Activated CD8-positive, alpha-beta T cell treated with anti-CD3 and anti-CD28 coated beads for 36 hours (primary cell): ENCODE results near the gene PARVA. TPM values are rescaled to one million over a fixed set of nuclear protein-coding genes. Genes with fewer than 3 reads are reported as not detected.

ENCODE experiments used
- ATAC-seq: fragments of 200-7000 bp; cut with Tn5 transposase; one replicate; pipeline ENCODE4 v1.10.0; 2021; ENCODE audit warnings: mild to moderate bottlenecking, moderate library complexity
- CTCF ChIA-PET: fragments of 350-600 bp; sonication (Branson Sonifier 250); formaldehyde crosslinking; loops from one replicate; lab custom pipeline; 2021; ENCODE audit warnings: antibody characterized with exemption; lab: Charles Lee
- POLR2A ChIA-PET: fragments of 350-600 bp; sonication (Branson Sonifier 250); formaldehyde crosslinking; loops from one replicate; lab custom pipeline; 2021; ENCODE audit warnings: antibody characterized with exemption; lab: Charles Lee
- DNase-seq: peaks from one replicate; pipeline ENCODE4 v3.0.0-alpha.2; 2020
- H3K27ac Mint-ChIP-seq: one replicate; pipeline ENCODE4 v1.8.0; 2021; ENCODE audit warnings: mild to moderate bottlenecking, mixed read lengths
- H3K27me3 Mint-ChIP-seq: one replicate; pipeline ENCODE4 v1.8.0; 2021; ENCODE audit warnings: mixed read lengths
- H3K36me3 Mint-ChIP-seq: one replicate; pipeline ENCODE4 v1.8.0; 2021; ENCODE audit warnings: low read depth, mixed read lengths
- H3K4me1 Mint-ChIP-seq: one replicate; pipeline ENCODE4 v1.8.0; 2021; ENCODE audit warnings: low read depth, mixed read lengths
- H3K4me3 Mint-ChIP-seq: one replicate; pipeline ENCODE4 v1.8.0; 2021; ENCODE audit warnings: mild to moderate bottlenecking, moderate library complexity, mixed read lengths
- H3K9me3 Mint-ChIP-seq: one replicate; pipeline ENCODE4 v1.8.0; 2021; ENCODE audit warnings: mixed read lengths
- CTCF ChIP-seq: fragments of 200-600 bp; IDR thresholded peaks from one replicate; pipeline ENCODE4 v1.8.0; 2022; ENCODE audit warnings: antibody characterized with exemption, mild to moderate bottlenecking
- intact Hi-C: fragments of 100-400 bp; cut with micrococcal nuclease; formaldehyde crosslinking; loops from one replicate; pipeline ENCODE4 v1.10.0; 2022
- total RNA-seq, 2 experiments: library from RNA; stranded (reverse); gene quantifications; one replicate each; pipeline ENCODE4 v1.2.3, GENCODE V29; 2021

The PARVA gene
- total RNA-seq, 2 experiments from 2014 or later: not detected

- Mint-ChIP-seq H3K27ac (no peak overlapping the region), H3K27me3 (peaks cover 10% of the 10 kb centered on the region), H3K4me3 (no peak overlapping the region), H3K9me3 (no peaks in the 10 kb centered on the region), H3K36me3 (no peaks in the 10 kb centered on the region), H3K4me1 (no peaks in the 10 kb centered on the region)
- DNase-seq (no peak), ATAC-seq (no peak)
- intact Hi-C loops: no loop called here
- ChIA-PET CTCF (no interaction called here), POLR2A (no interaction called here)
- no peak for TF ChIP-seq CTCF
These were observed 183.5 kb downstream of the PARVA start for GRCh38 chr11:12560861-12561260.

DNA sequence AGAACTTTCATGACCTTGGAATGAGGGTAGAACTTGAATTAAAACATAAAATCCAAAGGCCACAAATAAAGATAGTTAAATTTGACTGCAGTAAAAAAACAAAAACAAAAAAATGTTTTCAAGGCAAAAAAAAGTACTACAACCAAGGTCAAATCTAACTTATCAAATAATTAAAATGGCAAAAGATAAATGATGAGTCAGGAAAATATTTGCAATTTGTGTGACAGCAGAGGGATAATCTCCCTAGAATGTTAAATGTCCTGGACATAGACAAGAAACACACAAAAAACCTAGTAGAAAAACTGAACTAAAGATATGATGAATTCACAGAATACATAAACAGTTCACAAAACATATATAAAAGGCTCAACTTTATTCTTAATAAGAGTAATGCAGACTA lies 186.6 kb downstream of the PARVA start:
- H3K27ac Mint-ChIP-seq: no peak overlapping the region
- ChIA-PET POLR2A (no interaction called here), CTCF (no interaction called here)
- H3K27me3 Mint-ChIP-seq: peaks cover 15% of the 10 kb centered on the region
- H3K36me3 Mint-ChIP-seq: no peaks in the 10 kb centered on the region
- no peaks in the 10 kb centered on the region for H3K9me3 Mint-ChIP-seq
- DNase-seq (no peak), ATAC-seq (no peak)
- no peak for TF ChIP-seq CTCF
- no peaks in the 10 kb centered on the region for H3K4me1 Mint-ChIP-seq
- no peak overlapping the region for H3K4me3 Mint-ChIP-seq
- intact Hi-C loops: no loop called here

GRCh38 chr11:12565406-12565805 lies 188.0 kb downstream of the PARVA start:
- ChIA-PET CTCF (interaction anchor here (1.3 kb wide), 1 partner anchor 277 kb away, joined by 3 read pairs; no protein-coding TSS in a partner anchor), POLR2A (no interaction called here)
- ATAC-seq (no peak), DNase-seq (no peak)
- Mint-ChIP-seq H3K27me3 (peaks cover 17% of the 10 kb centered on the region), H3K9me3 (no peaks in the 10 kb centered on the region), H3K27ac (no peak overlapping the region), H3K4me1 (no peaks in the 10 kb centered on the region), H3K36me3 (no peaks in the 10 kb centered on the region), H3K4me3 (no peak overlapping the region)
- no peak for TF ChIP-seq CTCF
- intact Hi-C loops: no loop called here

- no peaks in the 10 kb centered on the region for H3K36me3 Mint-ChIP-seq
- peaks cover 21% of the 10 kb centered on the region for H3K27me3 Mint-ChIP-seq
- intact Hi-C loops: no loop called here
- no peak for TF ChIP-seq CTCF
- ChIA-PET CTCF (no interaction called here), POLR2A (no interaction called here)
- no peak for ATAC-seq
- H3K27ac Mint-ChIP-seq: no peak overlapping the region
- DNase-seq: no peak
- H3K4me3 Mint-ChIP-seq: no peak overlapping the region
- H3K9me3 Mint-ChIP-seq: no peaks in the 10 kb centered on the region
- H3K4me1 Mint-ChIP-seq: no peaks in the 10 kb centered on the region
These were observed 190.5 kb downstream of the PARVA start for GRCh38 chr11:12567746-12568460.

- H3K36me3 Mint-ChIP-seq: no peaks in the 10 kb centered on the region
- no peaks in the 10 kb centered on the region for H3K4me1 Mint-ChIP-seq
- POLR2A ChIA-PET: no interaction called here
- CTCF ChIA-PET: no interaction called here
- H3K27ac Mint-ChIP-seq: no peak overlapping the region
- H3K4me3 Mint-ChIP-seq: no peak overlapping the region
- ATAC-seq: no peak
- no peak for DNase-seq
- H3K27me3 Mint-ChIP-seq: peaks cover 17% of the 10 kb centered on the region
- H3K9me3 Mint-ChIP-seq: no peaks in the 10 kb centered on the region
- intact Hi-C loops: no loop called here
- no peak for TF ChIP-seq CTCF
These were observed 192.4 kb downstream of the PARVA start for GRCh38 chr11:12569499-12570425.
